Hematopoietic multipotent progenitor cell treated with erythropoietin and hydrocortisone succinate and interleukin-3 and kit ligand, for 17 days (in vitro differentiated cells): ENCODE data around the gene PIP5KL1.

Source experiments
- DNase-seq: peaks from one replicate; pipeline ENCODE4 v3.0.0-alpha.2; 2015; ENCODE audit warnings: low spot score

PIP5KL1 gene, protein sequence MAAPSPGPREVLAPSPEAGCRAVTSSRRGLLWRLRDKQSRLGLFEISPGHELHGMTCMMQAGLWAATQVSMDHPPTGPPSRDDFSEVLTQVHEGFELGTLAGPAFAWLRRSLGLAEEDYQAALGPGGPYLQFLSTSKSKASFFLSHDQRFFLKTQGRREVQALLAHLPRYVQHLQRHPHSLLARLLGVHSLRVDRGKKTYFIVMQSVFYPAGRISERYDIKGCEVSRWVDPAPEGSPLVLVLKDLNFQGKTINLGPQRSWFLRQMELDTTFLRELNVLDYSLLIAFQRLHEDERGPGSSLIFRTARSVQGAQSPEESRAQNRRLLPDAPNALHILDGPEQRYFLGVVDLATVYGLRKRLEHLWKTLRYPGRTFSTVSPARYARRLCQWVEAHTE

GRCh38 chr9:127930231-127931091 is at the start of gene PIP5KL1:
Gene PIP5KL1, minus strand, starts transcription at chr9:127930777. Its CDS starts 25 bp downstream, at chr9:127930752.
- DNase-seq: peak; percentile 80

- no peak for DNase-seq
Observed at GRCh38 chr9:127980060-127980705, 49.6 kb upstream of the PIP5KL1 start.

DNA sequence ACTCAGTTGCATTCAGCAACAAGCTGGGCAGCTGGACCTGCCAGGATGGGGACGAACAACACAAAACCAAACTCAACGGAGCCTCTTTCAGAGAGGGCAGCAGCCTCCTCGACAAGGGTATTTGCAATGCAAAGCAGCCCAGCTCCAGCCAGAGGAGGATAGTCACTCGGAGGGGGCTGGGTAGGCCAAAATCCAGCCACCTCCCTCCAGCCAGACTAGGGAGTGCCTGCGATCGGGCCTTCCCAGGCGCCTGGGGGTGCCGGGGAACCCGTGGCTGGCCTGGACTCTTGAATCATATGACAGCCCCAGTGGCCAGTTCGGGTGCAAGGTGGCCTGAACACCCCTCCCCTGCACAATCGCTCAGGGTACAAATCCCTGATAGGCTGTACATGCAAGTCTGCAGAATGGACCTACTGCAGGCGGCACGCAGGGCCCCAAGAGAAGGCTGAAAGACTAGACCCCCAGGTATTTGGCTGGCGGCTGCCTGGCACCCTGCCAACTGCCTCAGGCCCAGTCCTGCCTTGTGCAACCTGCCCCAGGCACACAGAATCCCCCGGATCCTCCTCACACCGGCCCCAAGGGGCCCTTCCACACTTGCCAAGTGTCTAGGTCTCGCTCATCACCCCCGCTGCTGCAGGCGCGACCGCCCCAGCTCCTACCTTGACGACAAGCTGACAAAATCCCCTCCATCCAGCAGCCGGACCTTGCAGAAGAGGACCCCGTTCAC is 48.9 kb upstream of the PIP5KL1 start:
- DNase-seq: peak; percentile 32

- no peak for DNase-seq
Observed at GRCh38 chr9:127979015-127979332, 48.4 kb upstream of the PIP5KL1 start.

- DNase-seq: no peak
Observed at GRCh38 chr9:127977884-127978647, 47.5 kb upstream of the PIP5KL1 start.

DNA sequence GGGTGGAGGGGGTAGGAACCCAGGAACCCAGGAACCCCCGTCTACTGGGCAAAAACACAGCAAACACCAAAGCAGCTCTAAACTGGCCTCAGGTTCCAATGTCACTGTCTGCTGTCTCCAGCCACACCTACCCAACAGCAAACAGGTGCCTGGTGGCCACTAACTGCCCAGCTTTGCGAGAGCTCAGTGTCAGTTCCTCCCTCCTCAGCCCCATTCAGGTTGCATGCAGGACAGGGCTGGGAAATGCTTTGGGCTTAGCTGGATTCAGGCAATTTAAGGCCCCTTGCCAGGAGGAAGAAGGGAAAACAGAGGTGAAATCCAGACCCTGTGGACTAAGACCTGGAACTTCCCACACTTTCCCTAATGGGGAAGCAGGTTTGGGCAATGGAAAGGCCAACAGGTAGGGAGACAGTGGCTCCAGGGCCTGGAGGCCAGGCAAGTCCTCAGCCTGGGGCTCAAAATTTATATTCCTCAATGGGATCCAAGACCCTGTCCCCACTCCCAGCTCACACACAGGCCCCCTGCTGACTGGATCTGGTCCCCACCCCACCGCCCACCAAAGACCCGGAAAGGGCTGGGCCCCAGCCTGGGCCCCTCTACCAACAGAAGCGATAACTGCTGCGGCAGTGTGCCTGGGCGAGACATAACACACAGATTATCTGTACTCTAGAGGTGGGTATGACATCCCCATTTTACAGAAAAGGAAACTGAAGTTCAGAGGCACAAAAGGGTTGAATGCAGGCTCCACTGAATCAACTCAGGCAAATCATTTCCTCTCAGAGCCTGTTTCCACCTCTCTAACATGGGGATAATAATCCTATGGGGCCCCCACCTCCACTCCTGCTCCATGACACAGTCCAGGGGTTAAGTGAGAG is 46.7 kb upstream of the PIP5KL1 start:
- no peak for DNase-seq

GRCh38 chr9:127976498-127976897 is 45.9 kb upstream of the PIP5KL1 start:
- DNase-seq: no peak

- DNase-seq: no peak
Observed at GRCh38 chr9:127975376-127976315, 45.1 kb upstream of the PIP5KL1 start.

GRCh38 chr9:127974769-127975261 is 44.2 kb upstream of the PIP5KL1 start:
- DNase-seq: no peak

DNA sequence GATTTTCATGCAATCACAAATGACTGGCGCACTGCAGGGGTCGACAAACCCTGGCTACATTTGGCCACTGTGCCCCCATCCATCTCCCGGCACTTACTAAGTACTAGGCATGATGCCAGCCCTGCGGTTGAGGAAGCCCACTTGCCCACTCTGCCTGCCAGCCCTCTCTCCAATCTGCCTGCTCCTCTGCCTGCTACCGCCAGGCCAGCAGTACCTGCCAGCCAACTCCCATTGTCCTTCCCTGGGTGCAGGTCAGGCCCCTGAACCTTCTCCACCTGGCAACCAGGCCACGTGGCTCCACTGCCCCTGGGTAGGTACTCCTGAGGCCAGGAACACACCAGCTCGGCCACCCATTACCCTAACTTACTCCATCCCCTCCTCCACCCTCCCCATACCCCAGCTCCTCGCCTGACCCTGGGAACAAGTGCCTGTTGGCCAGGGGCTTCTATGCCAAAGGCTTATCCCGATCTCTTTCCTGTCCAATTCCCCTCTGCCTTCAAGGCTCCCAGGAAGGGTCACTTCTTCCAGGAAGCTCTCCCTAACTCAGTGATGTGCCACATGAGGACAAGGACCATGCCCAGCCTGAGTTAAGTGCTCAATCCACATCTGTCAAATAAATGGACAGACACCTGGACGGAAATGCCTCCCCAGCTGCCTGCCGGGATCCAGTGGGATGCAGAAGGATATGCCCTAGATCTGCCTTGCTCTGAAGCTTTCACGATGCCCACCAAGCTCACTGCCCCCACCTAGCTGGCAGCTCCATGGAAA is 43.6 kb upstream of the PIP5KL1 start:
- DNase-seq: no peak

GRCh38 chr9:127973169-127974000 is 42.8 kb upstream of the PIP5KL1 start:
- DNase-seq: no peak

DNA sequence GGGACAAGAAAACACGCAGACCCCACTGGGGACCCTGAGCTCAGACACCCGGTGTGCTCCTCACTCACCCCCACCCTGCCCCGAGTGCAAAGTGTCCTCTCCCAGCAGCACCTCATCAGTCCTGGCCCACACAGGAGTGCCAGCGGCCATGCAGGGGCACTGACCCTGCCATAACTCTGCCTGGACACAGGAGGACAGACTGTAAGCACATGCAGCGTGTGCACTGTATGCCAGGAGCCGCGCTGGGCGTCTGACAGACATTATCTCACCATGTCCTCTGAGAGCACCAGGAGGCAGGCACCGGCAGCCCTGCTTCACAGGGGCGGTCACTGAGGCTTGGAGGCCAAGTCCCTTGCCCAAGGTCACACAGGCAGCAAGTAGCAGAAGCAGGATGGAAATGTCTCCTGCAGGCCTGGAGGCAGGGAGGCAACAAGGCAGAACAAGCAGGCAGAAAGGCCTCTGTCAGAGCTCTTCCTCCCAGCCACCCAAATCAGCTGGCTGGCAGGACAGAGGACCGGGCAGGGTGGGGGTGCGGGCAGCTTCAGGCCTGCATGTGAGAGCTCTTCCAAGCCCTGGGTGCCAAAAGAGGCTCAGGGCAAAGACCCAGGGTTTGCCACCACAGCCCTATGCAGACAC is 41.8 kb upstream of the PIP5KL1 start:
- no peak for DNase-seq

DNA sequence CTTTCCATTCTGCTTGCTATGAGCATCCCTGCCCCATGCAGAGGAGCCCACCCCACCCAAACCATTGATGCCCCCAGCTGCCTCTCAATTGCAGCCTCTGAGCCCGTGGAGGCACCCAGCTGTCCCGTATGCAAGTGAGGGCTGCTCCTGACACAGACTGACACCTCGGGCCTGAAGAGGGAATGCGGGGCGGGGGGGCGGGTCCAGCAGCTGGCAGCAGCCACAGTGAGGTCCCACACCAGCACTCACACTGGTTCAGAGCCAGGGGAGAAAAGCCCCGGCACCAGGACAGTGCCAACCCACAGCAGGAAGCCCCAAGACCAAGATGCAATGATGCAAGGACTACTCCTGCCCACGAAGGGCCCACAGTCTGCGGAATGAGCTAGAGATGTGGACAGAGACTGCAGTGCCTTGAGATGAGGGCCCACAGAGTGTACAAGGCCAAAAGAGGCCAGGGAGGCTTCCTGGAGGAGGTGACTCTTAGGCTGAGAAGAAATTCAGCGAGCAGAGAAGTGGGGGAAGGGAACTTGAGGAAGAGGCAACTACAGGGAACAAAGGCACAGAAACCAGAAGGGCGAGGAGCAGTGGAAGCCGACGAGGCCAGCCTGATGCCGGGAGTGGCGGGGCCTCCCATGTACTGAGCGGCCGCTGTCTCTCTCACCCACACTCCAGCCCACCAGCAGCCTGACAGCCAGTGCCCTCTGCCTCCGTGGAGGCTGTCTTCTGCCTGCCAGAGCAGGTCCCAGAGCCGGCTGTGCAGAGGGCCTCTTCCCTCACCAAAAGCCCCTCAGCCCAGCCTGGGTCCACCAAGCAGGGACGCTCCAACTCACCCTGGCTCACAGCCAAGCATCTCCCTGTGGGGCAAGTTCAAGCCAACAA is 41.0 kb upstream of the PIP5KL1 start:
- DNase-seq: no peak

DNA sequence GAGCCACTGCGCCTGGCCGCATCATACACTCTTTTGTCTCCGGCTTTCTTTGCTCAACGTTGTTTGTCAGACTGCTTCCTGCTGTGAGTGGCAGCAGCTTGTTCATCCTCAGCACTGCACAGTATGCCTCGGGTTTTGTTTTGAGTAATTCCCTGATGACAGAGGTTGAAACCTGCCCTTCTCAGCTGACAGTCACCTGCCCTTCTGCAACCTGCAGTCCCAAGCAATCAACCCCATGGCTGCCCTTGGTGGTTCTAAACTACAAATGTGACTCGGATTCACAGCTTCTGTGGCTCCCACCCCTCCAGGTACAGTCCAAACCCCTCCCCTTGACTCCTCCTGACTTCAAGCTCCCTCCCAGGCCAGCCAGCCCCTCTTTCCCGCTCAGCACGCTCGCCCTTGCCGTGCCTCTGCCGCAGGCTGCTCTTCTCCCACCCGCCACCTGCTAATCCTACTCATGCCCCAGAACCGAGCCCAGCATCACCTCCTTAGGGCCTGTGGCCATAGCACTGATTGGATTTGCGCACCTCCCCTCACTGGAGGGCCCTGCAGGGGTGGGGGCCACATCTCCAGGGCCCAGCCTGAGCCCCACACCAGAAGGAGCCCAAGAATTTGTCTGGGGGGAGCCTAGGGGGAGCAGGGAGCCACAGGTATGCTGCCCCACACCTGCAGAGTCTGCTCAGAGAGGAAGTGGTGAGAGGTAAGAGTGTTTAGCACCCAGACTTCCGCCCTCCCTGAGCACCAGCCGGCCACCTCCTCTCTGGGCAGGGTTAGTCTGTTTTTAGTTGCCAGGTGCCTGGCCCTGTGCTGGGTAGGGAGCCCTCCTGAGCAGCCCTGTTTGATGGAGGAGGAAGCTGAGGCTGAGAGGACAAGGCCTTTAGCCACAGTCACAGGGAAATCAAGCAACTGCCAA is 40.1 kb upstream of the PIP5KL1 start:
- DNase-seq: no peak
